RWPE2 (cell line): Measurements from ENCODE around the gene DNAJB6.

ENCODE experiments used
- ATAC-seq: fragments of 200-7000 bp; cut with Tn5 transposase; 3 replicates; pipeline ENCODE4 v1.9.1; 2021; ENCODE audit warnings: low read depth
- DNase-seq: peaks from one replicate; pipeline ENCODE4 v3.0.0-alpha.2; 2020; ENCODE audit warnings: low spot score
- H3K27ac ChIP-seq: fragments of 450-650 bp; 2 replicates; pipeline ENCODE4 v1.5.1; 2017; ENCODE audit warnings: mild to moderate bottlenecking; ENCODE audit not compliant: poor library complexity, severe bottlenecking
- H3K27me3 ChIP-seq: fragments of 250-450 bp; sonication (Bioruptor Pico); 2 replicates; pipeline ENCODE4 v1.5.1; 2021; ENCODE audit warnings: mild to moderate bottlenecking, moderate library complexity; ENCODE audit not compliant: insufficient read depth, poor library complexity, severe bottlenecking
- H3K36me3 ChIP-seq: fragments of 250-450 bp; sonication (Bioruptor Pico); 2 replicates; pipeline ENCODE4 v1.5.1; 2020; ENCODE audit warnings: low read depth, mild to moderate bottlenecking, moderate library complexity
- H3K4me1 ChIP-seq: fragments of 250-450 bp; sonication (Bioruptor Pico); 2 replicates; pipeline ENCODE4 v1.5.1; 2021; ENCODE audit warnings: mild to moderate bottlenecking, moderate library complexity; ENCODE audit not compliant: insufficient read depth, poor library complexity, severe bottlenecking
- H3K4me3 ChIP-seq: fragments of 250-450 bp; sonication (Bioruptor Pico); 2 replicates; pipeline ENCODE4 v1.5.1; 2021; ENCODE audit warnings: mild to moderate bottlenecking, moderate library complexity; ENCODE audit not compliant: severe bottlenecking
- H3K9me3 ChIP-seq: fragments of 250-450 bp; sonication (Bioruptor Pico); 2 replicates; pipeline ENCODE4 v1.5.1; 2021; ENCODE audit warnings: mild to moderate bottlenecking, moderate library complexity; ENCODE audit not compliant: severe bottlenecking
- CTCF ChIP-seq: fragments of 450-650 bp; IDR thresholded peaks from one replicate; pipeline ENCODE4 v1.5.1; 2017; ENCODE audit warnings: mild to moderate bottlenecking, moderate library complexity; ENCODE audit not compliant: poor library complexity, severe bottlenecking

The DNAJB6 gene

DNA sequence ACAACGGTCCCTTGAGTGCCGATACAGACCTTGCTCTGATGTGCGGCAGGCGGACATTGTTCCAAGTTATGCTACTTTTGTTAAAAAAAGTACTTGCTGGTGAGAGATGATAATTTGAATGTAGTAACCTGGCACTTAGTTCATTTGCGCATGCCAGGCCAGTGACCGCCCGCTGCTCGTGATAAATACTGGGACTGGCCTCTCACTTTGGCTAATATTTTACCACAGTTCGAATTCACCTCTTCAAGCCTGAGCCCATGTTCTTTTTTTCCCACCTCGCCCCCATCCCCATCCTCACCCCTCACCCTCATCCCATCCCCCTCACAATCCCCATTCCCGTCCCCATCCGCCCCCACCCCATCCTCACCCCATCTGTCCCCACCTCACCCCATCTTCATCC lies 126.4 kb downstream of the DNAJB6 start:
- no peak overlapping the region for H3K4me3 ChIP-seq
- no peaks in the 10 kb centered on the region for H3K4me1 ChIP-seq
- no peak for TF ChIP-seq CTCF
- no peaks in the 10 kb centered on the region for H3K36me3 ChIP-seq
- no peak for ATAC-seq
- no peaks in the 10 kb centered on the region for H3K9me3 ChIP-seq
- peaks cover 5% of the 10 kb centered on the region for H3K27me3 ChIP-seq
- DNase-seq = peak; percentile 22
- no peak overlapping the region for H3K27ac ChIP-seq

GRCh38 chr7:157464111-157464970 lies 127.5 kb downstream of the DNAJB6 start:
- H3K4me1 ChIP-seq = no peaks in the 10 kb centered on the region
- TF ChIP-seq CTCF = no peak
- ATAC-seq = no peak
- DNase-seq = peak; percentile 24
- no peaks in the 10 kb centered on the region for H3K9me3 ChIP-seq
- no peaks in the 10 kb centered on the region for H3K36me3 ChIP-seq
- no peak overlapping the region for H3K27ac ChIP-seq
- peaks cover 5% of the 10 kb centered on the region for H3K27me3 ChIP-seq
- no peak overlapping the region for H3K4me3 ChIP-seq

DNA sequence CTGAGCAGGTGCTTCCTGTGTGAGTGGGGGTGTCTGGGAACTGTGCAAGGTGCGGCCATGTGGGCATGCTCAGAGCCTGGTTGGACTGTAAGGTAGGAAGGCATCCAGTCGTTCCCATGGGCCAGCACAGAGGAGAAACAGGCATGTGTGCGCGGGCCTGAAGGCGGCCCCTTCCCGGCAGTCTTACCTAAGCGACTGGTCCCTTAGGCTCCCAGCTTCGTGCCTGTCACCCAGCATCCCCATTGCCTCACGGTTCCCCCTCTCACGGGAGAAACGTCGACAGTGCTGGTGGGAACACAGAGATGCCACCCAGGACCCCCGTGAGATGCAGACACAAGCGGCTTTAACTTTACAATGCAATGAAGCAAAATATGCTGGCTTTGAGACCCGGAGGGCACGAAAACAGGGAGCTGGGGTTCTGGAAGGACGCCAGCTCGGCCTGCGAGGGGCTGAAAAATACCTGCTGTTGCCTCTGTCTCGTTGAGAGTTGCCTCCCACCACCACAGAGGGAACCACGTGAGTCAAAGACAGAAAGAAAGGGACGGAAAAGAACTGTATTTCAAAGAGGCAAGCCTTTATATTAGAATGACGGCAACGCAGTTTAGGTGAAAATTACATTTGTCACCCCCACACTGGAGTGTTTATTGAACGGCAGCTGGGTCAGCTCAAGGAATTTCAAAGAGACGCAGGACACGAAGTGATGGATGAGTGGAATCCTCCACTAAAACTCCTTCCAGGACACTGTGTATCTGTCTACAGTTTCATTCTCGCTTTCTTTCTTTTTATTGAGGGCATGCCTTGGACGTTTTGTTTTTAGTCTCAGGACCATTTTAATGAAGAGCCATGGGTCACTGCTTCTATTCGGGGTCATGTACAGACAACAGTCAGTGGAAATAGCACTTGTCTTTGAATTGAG lies 128.4 kb downstream of the DNAJB6 start:
- no peak overlapping the region for H3K27ac ChIP-seq
- H3K27me3 ChIP-seq = peaks cover 5% of the 10 kb centered on the region
- no peaks in the 10 kb centered on the region for H3K36me3 ChIP-seq
- ATAC-seq (no peak), DNase-seq (no peak)
- H3K4me3 ChIP-seq = no peak overlapping the region
- no peaks in the 10 kb centered on the region for H3K4me1 ChIP-seq
- no peak for TF ChIP-seq CTCF
- no peaks in the 10 kb centered on the region for H3K9me3 ChIP-seq

DNA sequence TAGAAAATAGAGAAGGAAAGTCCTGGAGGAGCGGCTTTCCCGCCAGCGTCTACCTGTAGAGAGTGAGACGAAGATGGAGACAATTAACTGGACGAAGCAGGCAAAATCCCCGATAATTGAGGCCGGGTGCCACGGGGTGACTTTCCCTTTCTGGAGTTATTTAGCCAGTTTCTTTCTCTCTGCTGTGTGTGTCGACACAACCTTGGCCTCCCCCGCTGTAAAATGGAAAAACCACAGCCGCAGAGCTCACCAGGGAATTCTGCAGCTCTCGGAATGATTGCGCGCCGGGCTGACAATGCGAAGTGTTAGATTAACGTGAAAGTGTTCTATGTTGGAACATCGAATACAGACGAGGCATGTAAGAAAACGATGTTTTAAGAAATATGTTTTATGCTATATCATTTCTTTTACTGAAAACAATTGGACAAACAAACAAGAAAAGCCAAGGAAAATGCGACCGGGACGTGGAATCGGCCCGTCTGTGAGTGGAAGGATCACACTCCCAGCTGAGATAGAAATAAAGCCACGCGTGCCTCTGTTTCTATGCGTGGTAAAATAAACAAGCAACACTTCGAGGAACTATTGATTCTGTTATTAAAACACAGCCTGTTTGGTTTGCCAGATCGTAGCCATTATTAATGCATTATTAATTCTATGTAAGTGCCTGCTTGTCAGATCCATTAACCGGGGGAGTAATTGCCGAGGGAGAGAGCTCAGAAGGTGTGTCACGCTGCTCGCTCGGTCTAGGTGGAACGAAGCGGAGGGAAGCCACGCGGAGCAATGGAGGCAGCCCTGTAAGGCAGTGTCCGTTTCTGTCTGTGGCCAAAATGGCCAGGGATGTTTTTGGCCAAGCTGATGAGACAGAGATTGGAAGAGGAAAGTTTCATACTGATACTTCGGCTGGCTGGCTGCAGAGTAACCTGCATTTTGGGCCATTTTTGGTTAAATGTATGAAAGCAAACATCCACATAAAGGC lies 129.4 kb downstream of the DNAJB6 start:
- no peak overlapping the region for H3K4me3 ChIP-seq
- ATAC-seq (no peak), DNase-seq (no peak)
- no peaks in the 10 kb centered on the region for H3K36me3 ChIP-seq
- peaks cover 5% of the 10 kb centered on the region for H3K27me3 ChIP-seq
- no peaks in the 10 kb centered on the region for H3K9me3 ChIP-seq
- H3K27ac ChIP-seq = no peak overlapping the region
- H3K4me1 ChIP-seq = no peaks in the 10 kb centered on the region
- no peak for TF ChIP-seq CTCF
